Activated CD8-positive, alpha-beta memory T cell treated with anti-CD3 and anti-CD28 coated beads for 36 hours (primary cell): Measurements from ENCODE around the gene B4GALT1. TPM values are rescaled to one million over a fixed set of nuclear protein-coding genes. Genes with fewer than 3 reads are reported as not detected.
"Not testable (repeated sequence)": the region's sequence is repeated elsewhere in the genome, so short reads cannot be mapped to it uniquely, and the experiment has no call there.

Experiments
- CTCF ChIA-PET: fragments of 350-600 bp; sonication (Branson Sonifier 250); formaldehyde crosslinking; loops from one replicate; lab custom pipeline; 2021; ENCODE audit warnings: antibody characterized with exemption; lab: Charles Lee
- POLR2A ChIA-PET: fragments of 350-600 bp; sonication (Branson Sonifier 250); formaldehyde crosslinking; loops from one replicate; lab custom pipeline; 2021; ENCODE audit warnings: antibody characterized with exemption; lab: Charles Lee
- total RNA-seq, 2 experiments: library from RNA; stranded (reverse); gene quantifications; one replicate each; pipeline ENCODE4 v1.2.3, GENCODE V29; 2021

B4GALT1 gene
- total RNA-seq, 2 experiments from 2014 or later, result 38.3 to 38.6 TPM

DNA sequence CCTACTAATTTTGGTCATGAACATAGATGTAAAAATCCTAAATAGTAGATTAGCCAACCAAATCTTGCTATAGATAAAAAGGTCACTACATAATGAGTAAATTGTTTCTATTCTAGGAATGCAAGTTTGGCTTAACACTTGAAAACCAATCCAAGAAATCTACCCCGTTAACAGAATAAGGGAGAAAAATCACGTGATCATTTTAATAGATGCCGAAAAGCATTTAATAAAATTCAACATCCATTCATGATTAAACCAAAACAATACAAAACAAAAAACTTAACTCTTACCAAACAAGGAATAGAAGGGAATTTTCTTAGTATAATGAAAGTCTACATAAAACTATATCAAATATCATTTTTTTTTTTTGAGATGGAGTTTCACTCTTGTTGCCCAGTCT is 69.9 kb downstream of the B4GALT1 start:
- ChIA-PET CTCF (no interaction called here), POLR2A (no interaction called here)

DNA sequence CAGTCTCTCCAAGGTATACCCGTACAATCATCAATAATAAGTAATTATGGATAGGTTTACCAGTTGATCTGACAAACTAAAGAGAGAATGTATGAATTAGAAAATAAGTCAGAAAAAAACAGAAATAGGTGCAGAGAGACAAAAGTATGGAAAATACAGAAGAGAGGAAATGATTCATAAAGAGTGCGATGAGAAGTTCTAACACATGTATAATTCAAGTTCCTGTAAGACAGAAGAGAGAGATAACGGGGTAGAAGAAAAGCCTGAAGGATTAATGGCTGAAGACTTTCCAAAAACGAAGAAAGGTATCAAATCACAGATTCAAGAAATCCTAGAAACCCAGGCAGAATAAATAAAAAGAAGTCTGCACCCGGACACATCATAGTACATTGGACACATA is 74.5 kb downstream of the B4GALT1 start:
- ChIA-PET POLR2A (no interaction called here), CTCF (no interaction called here)

DNA sequence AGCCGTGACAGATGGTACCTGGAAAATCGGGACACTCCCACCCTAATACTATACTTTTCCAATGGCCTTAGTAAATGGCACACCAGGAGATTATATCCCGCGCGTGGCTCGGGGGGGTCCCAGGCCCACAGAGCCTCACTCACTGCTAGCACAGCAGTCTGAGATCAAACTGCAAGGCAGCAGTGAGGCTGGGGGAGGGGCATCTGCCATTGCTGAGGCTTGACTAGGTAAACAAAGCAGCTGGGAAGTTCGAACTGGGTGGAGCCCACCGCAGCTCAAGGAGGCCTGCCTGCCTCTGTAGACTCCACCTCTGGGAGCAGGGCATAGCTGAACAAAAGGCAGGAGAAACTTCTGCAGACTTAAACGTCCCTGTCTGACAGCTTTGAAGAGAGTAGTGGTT is 81.5 kb downstream of the B4GALT1 start:
- CTCF ChIA-PET, POLR2A ChIA-PET: not testable (repeated sequence)

DNA sequence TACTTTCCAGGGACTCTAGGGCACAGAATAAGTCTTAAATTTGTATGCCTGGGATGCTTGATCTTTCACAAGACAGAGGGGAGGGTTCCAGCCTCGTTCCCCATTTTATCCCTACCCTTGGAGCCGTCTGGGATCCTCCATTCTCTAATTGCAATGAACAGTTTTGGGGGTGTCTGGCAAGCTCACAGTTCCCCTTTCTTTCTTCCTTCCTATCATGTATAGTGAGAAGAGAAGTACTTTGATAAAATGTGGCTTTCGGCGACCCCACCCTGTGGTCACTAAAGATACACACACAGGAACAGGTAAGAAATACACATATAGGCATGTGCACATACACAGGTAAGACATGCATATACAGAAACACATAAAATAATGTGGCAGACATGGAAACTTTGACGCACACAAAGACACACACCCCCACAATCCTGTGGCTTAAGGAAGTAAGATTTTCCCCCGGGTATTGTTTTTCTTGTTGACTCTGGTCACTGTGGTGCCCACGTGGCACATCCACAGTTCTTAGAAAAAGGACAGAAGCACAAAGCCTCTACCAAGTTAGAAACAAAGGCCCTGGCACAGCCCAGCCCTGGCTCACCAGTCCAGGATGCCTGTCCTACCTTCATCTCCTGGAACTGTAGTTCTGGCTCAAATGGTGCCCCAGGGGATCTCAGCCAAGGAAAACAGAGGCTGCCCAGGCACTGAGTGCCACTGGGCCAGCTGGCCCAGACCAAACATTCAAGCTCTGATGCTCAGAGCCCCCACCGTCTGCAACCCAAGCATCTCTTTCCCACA is 84.4 kb downstream of the B4GALT1 start:
- POLR2A ChIA-PET, result no interaction called here
- CTCF ChIA-PET, result interaction anchor here (0.6 to 2.0 kb wide), 3 partner anchors 87 to 143 kb away, joined by 3 to 6 read pairs (median 3); no protein-coding TSS in a partner anchor

DNA sequence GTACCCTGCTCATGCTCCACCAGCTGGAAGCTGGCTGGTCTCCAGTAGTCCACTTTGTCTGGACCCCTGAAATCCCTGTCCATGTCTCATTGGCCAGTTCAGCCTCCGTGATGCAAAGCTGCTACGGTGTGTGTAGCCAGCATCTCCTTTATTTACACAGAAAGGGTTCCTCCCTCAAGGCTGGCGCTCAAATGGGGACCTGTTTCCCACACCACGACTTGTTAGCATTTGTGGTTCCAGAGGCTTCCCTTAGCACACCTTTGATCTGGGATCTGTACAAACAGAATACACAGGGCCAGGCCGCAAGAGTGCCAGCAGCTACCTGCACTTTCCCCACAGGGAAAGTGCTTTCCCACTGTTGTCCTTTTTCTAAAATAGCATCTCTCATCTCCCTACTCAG is 85.0 kb downstream of the B4GALT1 start:
- ChIA-PET CTCF (interaction anchor here (0.6 to 1.1 kb wide), 2 partner anchors 88 to 89 kb away, joined by 3 read pairs; no protein-coding TSS in a partner anchor), POLR2A (no interaction called here)

DNA sequence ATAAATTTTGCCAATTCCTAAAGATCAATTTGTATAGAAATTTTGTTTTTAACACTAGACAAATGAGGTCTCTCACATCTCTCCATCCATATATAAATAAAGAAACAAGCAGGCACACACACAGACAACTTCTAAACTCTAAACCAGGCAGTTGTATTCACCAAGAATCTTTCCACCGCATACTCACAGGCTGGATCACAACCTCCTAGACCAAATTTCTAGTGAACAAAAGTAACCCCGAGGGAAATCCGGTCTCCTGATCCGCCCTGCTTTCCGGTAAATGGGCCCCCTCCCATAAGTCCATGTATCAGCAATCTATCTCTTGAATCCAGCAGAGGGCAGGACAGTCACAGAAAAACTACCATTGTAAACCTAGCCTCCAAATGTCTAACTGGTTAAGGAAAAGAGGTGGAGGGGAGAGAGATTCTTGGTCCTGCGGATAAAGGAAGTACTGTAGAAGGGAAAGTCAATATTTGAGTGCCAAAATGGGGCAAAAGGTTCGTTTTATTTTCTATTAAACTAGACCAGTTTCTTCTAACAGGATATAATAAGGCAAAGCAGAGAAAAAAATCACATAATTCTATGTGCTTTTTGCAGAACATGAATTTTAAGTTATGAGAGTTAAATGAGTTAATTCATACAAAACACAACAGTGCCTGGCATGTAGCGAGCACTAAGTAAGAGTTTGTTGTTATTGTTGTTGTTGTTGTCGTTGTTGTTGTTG is 85.8 kb downstream of the B4GALT1 start:
- POLR2A ChIA-PET, result no interaction called here
- CTCF ChIA-PET, result interaction anchor here (0.7 to 1.1 kb wide), 2 partner anchors 89 to 90 kb away, joined by 3 read pairs; no protein-coding TSS in a partner anchor

DNA sequence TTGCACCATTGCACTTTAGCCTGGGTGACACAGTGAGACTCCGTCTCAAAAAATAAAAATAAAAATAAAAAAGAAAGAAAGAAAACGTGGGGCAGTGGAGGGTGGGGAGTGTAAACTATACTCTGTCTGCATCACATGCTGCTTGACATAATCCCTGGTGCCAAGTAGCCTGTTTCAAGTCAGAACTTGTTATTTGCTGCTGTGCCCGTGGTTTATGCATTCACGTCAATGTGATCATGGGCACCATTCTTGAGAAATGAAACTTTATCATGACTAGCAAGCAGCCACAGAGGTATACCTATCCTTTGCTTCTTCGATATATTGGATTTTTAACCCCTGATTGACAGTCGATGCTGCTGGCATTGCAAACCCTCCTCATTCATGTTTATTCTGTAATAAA is 86.6 kb downstream of the B4GALT1 start:
- CTCF ChIA-PET, result interaction anchor here (0.7 kb wide), 1 partner anchor 90 kb away, joined by 3 read pairs; no protein-coding TSS in a partner anchor

DNA sequence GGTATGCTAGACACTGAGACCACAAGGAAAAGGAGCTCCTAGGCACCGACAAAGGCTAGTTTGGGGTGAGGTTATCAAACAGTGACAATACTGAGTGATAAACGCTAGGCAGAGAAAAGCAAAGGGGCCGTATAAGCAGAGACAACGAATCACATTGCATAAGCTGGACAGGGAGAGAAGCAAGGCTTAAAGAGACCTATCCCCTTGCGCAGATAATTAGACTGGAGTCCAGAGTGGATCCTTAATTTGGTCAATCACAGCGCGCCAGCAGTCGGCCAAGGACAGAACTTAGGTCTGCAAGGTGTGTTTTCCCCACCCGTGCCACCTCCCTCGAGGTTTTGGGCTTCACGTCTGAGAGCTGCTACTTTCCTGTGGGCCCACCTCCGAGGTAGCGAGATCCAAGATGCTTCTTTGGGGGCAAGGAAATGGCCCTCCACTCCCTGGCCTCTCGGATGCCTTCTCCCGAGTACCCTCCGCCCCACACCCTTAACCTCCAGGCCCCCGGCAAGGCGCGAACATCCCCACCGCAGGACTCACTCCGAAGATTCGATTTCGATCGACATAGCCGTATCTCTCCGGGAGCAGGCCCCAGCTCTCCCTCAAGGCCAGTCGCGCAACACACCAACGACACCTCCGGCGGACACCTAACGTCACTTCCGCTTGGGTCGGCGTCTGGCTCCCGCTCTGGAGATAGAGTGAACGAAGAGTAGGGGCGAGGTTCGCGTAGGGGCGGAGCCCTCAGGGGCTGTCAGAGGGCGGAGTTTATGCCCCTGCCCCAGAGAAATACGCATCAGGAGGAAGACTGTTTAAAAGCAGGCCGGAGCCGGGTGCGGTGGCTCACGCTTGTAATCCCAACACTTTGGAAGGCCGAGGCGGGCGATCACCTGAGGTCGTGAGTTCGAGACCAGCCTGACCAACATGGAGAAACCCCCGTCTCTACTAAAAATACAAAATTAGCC is 90.8 kb downstream of the B4GALT1 start, which contains the start of gene SMU1:
TSS of gene SMU1 (minus strand) at position 629 of the 959 bp plus-strand sequence. CDS start at position 563, 66 bp downstream.
- POLR2A ChIA-PET, result interaction anchor here (0.7 to 1.2 kb wide), 3 partner anchors 52 to 95 kb away, joined by 3 to 6 read pairs (median 5); partner anchors contain the start of genes B4GALT1 and DNAJA1
- CTCF ChIA-PET, result interaction anchor here (0.5 kb wide), 1 partner anchor 58 kb away, joined by 3 read pairs; no protein-coding TSS in a partner anchor

More for the DNA sequence above, 86.6 kb downstream of the B4GALT1 start:
- POLR2A ChIA-PET, result no interaction called here

DNA sequence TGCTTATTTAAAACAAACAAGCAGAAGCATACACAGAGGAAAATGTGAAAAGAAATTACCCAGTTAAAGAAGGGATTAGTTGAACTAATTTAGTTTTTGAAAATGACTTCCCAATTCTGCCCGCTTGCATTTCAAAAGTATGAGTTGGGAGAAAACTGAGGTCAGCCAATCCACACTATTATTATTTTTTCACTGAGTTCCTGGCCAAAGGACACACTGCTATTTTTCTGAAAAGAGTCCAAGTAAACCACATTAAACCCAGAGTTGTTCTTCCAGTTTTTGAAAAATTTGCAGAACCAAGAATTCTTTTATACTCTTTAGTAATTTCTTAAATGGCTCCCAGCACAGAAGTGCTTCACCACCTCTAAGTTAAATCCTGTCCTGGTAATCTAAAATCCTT is 98.1 kb downstream of the B4GALT1 start:
- ChIA-PET POLR2A (no interaction called here), CTCF (no interaction called here)

DNA sequence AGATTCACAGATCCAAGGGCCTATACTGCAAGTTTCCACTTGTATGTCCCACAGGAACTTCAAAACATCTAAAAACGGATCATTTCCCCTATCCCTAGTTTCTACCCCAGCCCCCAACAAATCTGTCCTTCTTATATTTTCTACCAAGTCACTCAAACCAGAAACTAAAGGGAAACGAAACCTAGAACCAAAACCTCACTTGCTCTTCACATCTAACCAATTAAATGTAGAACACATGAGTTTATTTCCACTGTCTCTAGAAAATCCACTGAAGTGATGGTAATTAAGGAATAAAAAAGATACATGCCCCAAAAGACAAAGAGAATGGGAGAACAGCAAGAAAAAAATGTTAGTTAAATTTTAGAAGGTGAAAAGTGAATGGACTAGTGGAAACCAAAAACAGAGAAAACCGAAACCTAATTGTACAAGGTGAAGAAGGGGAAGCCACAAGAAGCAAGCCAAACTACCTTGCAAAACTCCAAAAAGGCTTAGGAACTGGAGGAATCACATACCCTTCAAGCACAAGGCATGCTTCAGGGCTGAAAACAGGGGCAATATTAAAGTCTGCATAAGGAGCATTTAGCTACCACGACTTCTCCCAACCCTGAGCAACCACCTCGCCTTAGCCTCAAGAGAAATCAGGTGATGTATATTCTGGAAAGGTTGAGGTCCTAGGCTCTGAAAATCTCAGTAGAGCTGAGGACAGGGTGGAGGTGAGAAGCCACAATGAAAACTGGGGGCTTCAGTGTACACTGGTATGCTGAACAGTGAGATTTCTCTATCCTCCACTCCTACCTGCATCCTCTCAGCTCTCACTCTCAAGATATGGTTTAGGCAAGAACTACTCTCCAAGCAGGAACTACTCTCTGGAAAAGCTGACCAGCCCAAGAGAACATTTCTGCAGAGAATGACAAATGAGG is 101.7 kb downstream of the B4GALT1 start:
- POLR2A ChIA-PET, result no interaction called here
- CTCF ChIA-PET, result no interaction called here

Other genes with a start within 250 kb of the B4GALT1 start
- 10 to 100 TPM; 56.0 to 56.5 TPM for gene APTX, start 165.7 kb downstream of the B4GALT1 start, total RNA-seq
- gene DNAJA1, start 142.1 kb downstream of the B4GALT1 start, total RNA-seq, result 100 to 1,000 TPM; 269 to 274 TPM
- gene SMU1, start 90.7 kb downstream of the B4GALT1 start, total RNA-seq, result 10 to 100 TPM; 27.4 to 27.6 TPM
- gene SPINK4, start 72.8 kb upstream of the B4GALT1 start, total RNA-seq, result not detected
- 10 to 100 TPM; 76.9 to 78.8 TPM for gene BAG1, start 97.4 kb upstream of the B4GALT1 start, total RNA-seq
- 10 to 100 TPM; 51.7 to 54.5 TPM for gene CHMP5, start 97.7 kb upstream of the B4GALT1 start, total RNA-seq
- 10 to 100 TPM; 41.2 to 42.7 TPM for gene NFX1, start 123.2 kb upstream of the B4GALT1 start, total RNA-seq
- not detected for gene AQP7, start 235.2 kb upstream of the B4GALT1 start, total RNA-seq